Measurements from ENCODE around the gene MND1. TPM values are rescaled to one million over a fixed set of nuclear protein-coding genes. Genes with fewer than 3 reads are reported as not detected.

The MND1 gene
- total and polyA plus RNA-seq, 2 of the 8 experiments (the other 6 are each of a cell fraction or from before 2014, with no cell fraction given): 4.4 to 26.2 TPM

DNA sequence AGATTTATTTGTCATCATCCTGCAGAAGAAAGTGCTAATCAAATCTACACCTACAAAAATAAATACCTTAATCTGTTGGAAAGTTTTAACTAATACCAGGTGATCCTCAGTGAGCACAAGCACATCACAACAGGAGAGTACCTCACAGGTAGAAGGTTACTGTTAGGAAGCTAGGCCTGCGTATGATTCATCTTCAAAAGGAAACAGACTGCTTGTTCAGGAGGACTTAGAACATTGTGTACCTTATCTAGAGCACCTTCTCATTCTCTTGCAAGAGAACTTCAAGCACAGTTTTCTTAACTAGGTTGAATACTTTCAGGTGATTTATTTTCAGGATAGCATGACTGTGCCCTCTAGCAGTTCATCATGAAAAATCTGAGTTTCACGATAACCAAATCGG, 54.2 kb downstream of the MND1 start (continued):
- no peak for TF ChIP-seq KDM5A (IDR thresholded peaks at IDR 0.05; ENCODE audit: low read length)
- TF ChIP-seq, protein P1, sequence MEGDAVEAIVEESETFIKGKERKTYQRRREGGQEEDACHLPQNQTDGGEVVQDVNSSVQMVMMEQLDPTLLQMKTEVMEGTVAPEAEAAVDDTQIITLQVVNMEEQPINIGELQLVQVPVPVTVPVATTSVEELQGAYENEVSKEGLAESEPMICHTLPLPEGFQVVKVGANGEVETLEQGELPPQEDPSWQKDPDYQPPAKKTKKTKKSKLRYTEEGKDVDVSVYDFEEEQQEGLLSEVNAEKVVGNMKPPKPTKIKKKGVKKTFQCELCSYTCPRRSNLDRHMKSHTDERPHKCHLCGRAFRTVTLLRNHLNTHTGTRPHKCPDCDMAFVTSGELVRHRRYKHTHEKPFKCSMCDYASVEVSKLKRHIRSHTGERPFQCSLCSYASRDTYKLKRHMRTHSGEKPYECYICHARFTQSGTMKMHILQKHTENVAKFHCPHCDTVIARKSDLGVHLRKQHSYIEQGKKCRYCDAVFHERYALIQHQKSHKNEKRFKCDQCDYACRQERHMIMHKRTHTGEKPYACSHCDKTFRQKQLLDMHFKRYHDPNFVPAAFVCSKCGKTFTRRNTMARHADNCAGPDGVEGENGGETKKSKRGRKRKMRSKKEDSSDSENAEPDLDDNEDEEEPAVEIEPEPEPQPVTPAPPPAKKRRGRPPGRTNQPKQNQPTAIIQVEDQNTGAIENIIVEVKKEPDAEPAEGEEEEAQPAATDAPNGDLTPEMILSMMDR (IDR thresholded peaks at IDR 0.05; ENCODE audit: control extremely low read depth in 1 of 3, insufficient read depth in 1 of 3, low read depth in 1 of 3, low read length in 3 of 3): no peak
- TF ChIP-seq SP2 (IDR thresholded peaks at IDR 0.05; ENCODE audit: low read length): no peak
- no peak for TF ChIP-seq YY1 (IDR thresholded peaks at IDR 0.05; ENCODE audit: low read depth, low read length)
- TF ChIP-seq EZH2 (IDR thresholded peaks at IDR 0.05; ENCODE audit: low read depth, low read length, severe bottlenecking): no peak

Measured in H1 (cell line).